DLD1 (cell line): ENCODE measurements around the gene SLC38A5.

Experiments
- in situ Hi-C: cut with HindIII; loops from 2 replicates; pipeline ENCODE4 v1.10.0; 2017; ENCODE audit warnings: low sequenced_read_pairs

The SLC38A5 gene

GRCh38 chrX:48492293-48492910 is 22.3 kb upstream of the SLC38A5 start:
- in situ Hi-C loops: no loop called here

DNA sequence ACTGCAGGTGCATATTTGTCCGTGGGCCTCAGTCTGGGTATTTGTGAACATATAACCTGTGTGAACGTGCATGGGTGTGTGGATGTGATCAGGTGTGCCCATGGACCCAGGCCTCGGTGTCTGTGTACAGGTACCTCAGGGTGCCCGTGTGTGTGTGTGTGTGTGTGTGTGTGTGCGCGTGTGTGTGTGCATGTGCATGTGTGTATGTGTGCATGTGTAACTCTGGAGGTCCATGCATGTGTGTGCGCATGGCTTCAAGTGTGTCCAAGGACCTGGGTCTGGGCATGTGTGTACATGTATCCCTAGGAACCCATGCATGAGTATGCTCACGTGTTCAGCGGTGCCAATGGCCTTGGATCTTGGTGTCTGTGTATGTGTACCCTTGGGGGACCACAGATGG is 21.7 kb upstream of the SLC38A5 start:
- in situ Hi-C loops: no loop called here

DNA sequence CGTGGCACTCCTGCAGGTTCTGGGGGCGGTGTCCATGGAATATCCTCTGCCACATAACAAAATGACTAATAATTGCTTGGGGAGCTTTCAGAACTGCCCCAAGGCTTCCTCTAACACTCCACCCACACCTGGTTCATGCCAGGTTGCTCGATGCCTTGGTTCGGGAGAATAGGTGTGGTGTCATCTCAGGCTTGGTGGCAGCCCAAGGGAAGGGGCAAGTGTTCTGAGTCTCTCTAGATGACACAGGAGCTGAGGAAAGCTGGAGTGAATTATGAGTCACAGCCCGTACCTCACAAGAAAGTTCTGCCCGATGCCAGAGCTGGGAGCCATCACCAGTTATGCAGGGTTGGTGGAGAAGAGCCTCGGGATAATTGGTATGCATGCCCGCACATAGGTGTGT is 20.6 kb upstream of the SLC38A5 start:
- in situ Hi-C loops: no loop called here

GRCh38 chrX:48489892-48490291 is 19.8 kb upstream of the SLC38A5 start:
- in situ Hi-C loops: no loop called here

DNA sequence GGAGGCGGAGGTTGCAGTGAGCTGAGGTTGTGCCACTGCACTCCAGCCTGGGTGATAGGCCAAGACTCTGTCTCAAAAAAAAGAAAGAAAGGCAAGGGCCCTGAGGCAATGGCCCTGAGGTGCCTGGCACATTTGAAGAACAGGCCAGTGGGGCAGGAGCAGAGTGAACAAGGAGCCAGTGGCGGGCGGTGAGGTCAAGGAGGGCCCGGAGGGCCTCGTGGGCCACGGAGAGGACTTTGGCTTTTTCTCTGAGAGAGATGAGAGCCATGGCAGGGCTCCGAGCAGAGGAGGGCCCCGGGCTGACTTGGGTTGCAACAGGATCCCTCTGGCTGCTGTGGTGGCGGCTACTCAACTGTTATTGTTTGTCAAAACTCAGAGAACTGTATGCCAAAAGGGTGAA is 19.2 kb upstream of the SLC38A5 start:
- in situ Hi-C loops: no loop called here

GRCh38 chrX:48488034-48488433 is 18.0 kb upstream of the SLC38A5 start:
- in situ Hi-C loops: no loop called here

GRCh38 chrX:48487362-48487798 is 17.3 kb upstream of the SLC38A5 start:
- in situ Hi-C loops: no loop called here

- in situ Hi-C loops: no loop called here
These were observed 12.5 kb upstream of the SLC38A5 start for GRCh38 chrX:48482526-48482925.

DNA sequence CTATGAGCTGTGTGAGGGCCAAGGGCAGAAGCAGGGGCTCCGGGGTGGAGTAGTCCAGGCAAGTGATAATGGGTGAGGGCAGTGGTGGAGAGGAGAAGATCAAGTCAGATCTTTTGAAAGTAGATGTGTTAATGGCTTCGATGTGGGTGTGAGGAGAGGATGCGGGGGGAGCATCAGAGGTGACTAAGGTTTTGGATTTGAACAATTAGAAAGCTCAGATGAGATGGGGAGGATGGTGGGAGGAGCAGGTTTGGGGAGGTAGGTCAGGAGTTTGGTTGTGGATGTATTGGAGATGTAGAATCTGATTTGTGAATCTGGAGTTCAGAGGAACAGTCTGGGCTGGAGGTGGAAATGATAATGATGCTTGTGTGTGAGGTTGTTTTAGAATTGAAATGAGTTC is 10.5 kb upstream of the SLC38A5 start:
- in situ Hi-C loops: no loop called here

GRCh38 chrX:48480142-48480541 is 10.1 kb upstream of the SLC38A5 start:
- in situ Hi-C loops: no loop called here

- in situ Hi-C loops: no loop called here
These were observed 8.7 kb upstream of the SLC38A5 start for GRCh38 chrX:48478806-48479205.

DNA sequence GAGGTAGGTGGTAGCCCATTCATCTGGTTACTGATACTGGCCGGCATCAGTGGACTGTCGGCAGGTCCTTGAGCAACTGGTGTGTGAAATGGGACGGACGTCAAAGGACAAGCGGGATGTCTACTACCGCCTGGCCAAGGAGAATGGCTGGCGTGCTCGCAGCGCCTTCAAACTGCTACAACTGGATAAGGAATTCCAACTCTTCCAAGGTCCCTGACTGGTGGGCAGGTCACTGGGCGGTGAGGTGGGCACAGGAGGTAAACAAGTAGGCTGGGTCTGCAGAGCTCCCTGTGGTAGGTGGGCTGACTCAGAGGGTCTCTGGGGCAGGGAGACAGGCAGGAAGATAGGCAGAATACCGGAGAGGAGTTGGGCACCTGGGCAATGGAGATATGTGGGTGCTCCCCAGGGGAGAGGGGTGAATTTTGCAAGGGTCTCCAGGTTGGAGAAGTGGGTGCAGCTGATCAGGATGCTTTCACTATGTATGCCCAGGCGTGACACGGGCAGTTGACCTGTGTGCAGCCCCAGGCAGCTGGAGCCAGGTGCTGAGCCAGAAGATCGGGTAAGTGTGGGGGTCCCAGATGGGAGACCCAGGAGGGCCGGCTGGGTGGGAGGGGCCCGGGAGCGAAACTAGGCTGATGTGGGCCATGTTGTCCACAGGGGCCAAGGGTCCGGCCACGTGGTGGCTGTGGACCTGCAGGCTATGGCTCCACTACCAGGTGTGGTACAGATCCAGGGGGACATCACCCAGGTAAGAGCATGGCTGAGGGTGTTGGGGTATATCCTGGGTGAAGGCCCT is 8.1 kb upstream of the SLC38A5 start:
- in situ Hi-C loops: no loop called here

DNA sequence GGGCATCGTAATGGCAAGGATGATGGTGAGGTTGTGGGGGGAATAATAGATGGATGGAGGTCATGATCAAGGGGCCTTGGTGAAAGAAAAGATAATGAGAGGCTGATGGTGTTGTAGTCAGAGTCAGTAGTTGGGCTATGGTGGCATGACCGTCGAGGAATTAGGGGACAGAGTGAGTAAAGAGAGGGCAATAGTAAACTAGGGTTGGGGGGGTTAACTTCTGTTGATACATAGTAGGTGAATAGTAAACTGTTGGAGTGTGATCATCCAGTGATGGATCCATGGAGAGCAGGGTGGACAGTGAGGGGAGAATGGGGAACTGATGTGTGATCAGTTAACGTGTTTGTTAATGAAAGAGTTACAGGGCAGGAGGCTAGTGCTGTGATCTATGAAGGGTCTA is 6.9 kb upstream of the SLC38A5 start:
- in situ Hi-C loops: no loop called here

- in situ Hi-C loops: no loop called here
These were observed 5.9 kb upstream of the SLC38A5 start, which contains the start of gene FTSJ1 for GRCh38 chrX:48475774-48476577. FTSJ1 (plus strand) TSS chrX:48476199; CDS start chrX:48478048, 1,849 bp downstream.

DNA sequence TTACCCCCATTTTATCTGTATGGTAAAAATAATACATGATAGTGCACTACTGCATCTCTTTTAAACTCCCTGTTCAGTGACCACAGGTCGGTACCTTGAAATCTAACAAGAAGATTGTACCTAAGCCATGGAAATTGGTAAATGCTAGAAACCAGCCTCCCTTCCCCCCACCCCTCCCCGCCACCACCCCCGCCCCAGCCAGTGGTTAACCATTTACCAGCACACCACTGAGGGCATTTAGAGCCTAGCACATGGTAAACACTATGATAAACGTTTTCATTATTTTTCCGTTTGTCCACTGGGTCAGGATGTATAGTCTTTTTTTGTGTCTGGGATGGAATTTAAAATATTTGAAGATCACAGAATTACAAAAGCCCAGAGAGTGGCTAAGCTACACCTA is 5.2 kb upstream of the SLC38A5 start:
- in situ Hi-C loops: no loop called here

- in situ Hi-C loops: no loop called here
These were observed 4.5 kb upstream of the SLC38A5 start for GRCh38 chrX:48474581-48474980.

DNA sequence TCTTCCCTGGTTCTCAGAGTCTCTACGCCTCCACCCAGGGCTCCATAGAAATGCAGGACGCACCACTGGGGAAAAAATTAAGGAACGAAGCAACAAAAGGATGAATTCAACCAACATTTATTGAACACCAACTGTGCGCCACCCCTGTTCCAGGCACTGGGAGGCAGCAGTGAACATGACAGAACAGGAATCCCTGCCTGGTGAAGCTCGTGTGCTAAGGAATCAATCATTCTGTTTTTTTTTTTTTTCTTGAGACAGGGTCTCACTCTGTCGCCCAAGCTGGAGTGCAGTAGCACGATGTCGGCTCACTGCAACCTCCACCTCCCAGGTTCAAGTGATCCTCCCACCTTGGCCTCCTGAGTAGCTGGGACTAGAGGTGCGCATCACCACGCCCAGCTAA is 4.1 kb upstream of the SLC38A5 start:
- in situ Hi-C loops: no loop called here

- in situ Hi-C loops: no loop called here
These were observed 3.6 kb upstream of the SLC38A5 start for GRCh38 chrX:48473704-48473990.

DNA sequence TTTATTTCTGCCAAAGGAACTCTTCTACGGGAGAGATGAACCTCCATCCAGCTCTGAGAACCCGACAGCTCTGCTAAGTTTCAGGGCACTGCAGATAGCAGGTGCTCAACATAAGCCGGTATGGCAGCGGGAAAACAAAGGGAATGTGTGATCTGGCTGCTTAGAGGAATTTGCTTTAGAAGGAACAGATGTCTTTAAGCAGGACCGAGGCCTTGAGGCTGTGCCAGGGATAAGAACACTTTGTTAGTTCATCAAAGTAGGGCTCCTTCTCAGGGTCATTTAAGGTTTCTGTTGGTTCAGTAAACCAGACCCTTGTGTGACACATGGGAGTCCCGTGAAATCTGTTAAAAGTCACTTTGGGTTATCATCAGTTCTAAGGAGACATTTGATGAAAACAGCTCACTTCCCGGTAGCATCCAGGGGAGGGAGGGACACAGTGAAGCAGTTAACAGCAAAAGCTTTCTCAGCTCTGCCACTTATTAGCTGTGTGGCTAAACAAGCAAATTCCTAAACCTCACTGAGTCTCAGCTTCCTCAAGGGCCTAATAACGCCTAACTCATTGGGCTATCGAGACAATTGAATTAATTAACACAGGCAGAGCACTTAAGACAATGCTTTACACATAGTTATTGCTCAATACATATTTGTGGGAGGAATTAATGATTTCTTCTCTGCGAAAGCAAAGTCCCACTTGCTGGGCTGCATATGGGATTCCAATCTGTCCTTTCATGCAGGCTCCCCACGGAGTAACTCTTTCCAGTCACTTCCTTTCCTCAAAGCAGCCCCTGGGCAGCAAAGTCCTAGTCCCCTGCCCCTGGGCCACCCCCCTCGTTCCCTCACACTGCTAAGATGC is 3.0 kb upstream of the SLC38A5 start:
- in situ Hi-C loops: no loop called here

DNA sequence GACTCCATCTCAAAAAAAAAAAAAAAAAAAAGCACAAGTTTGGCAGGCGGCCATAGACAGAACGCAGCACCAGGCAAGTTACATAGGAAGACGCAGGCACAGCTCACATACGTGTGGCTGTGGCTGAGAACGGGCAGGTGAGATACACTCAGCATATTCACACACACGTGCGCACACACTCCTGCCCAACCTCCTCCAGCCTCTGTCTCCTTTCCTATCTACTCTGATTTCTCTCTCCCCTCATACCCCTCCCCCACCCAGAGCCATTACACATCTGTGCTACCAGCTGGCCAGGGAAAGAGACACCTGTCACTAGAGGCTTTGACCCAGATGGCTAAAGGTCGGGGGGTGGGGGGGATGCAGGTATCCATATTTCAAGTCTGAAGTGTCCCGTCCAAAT is 2.2 kb upstream of the SLC38A5 start:
- in situ Hi-C loops: no loop called here

- in situ Hi-C loops: no loop called here
These were observed 1.4 kb upstream of the SLC38A5 start for GRCh38 chrX:48471504-48471903.
